WI38 (cell line): Measurements from ENCODE around the gene CSNK1D.

Experiments
- H3K4me3 ChIP-seq: 2 replicates; pipeline ENCODE4 v1.5.1; 2011; ENCODE audit warnings: low read depth, mild to moderate bottlenecking, control low read depth, low read length
- TF ChIP-seq, protein P1 (sequence below): IDR thresholded peaks from 2 replicates; pipeline ENCODE4 v1.5.1; 2012; ENCODE audit warnings: low read depth, mild to moderate bottlenecking, control low read depth, low read length

CSNK1D gene

DNA sequence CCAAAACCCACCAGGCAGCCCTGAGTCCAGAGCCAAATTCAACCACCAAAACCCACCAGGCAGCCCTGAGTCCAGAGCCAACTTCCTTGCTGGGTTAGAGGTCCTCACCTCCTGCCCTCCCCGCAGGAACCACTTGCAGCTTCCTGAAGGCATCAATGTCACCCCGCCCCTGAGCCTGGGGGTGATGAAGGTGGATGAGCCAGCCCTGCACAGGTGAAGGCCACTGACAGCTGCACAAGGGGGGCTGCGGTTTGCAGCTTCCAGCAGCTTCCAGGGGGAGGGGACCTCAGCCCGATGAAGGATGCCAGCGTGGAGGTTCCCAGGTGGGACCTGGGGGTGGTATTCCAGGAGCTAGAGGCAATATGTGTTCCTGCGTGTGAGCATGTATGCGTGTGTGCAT, 7.6 kb upstream of the CSNK1D start:
- TF ChIP-seq, protein P1, sequence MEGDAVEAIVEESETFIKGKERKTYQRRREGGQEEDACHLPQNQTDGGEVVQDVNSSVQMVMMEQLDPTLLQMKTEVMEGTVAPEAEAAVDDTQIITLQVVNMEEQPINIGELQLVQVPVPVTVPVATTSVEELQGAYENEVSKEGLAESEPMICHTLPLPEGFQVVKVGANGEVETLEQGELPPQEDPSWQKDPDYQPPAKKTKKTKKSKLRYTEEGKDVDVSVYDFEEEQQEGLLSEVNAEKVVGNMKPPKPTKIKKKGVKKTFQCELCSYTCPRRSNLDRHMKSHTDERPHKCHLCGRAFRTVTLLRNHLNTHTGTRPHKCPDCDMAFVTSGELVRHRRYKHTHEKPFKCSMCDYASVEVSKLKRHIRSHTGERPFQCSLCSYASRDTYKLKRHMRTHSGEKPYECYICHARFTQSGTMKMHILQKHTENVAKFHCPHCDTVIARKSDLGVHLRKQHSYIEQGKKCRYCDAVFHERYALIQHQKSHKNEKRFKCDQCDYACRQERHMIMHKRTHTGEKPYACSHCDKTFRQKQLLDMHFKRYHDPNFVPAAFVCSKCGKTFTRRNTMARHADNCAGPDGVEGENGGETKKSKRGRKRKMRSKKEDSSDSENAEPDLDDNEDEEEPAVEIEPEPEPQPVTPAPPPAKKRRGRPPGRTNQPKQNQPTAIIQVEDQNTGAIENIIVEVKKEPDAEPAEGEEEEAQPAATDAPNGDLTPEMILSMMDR: no peak
- no peak overlapping the region for H3K4me3 ChIP-seq

DNA sequence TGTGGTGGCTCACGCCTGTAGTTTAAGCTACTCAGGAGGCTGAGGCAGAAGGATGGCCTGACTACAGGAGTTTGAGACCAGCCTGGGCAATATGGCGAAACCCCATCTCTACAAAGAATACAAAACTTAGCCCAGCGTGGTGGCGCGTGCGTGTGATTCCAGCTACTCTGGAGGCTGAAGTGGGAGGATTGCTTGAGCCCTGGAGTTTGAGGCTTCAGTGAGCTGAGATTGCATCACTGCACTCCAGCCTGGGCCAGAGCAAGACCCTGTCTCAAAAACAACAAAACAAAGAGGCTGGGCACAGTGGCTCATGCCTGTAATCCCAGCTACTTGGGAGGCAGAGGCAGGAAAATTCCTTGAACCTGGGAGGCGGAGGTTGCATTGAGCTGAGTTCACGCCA, 7.0 kb upstream of the CSNK1D start:
- no peak overlapping the region for H3K4me3 ChIP-seq
- TF ChIP-seq, protein P1: no peak

DNA sequence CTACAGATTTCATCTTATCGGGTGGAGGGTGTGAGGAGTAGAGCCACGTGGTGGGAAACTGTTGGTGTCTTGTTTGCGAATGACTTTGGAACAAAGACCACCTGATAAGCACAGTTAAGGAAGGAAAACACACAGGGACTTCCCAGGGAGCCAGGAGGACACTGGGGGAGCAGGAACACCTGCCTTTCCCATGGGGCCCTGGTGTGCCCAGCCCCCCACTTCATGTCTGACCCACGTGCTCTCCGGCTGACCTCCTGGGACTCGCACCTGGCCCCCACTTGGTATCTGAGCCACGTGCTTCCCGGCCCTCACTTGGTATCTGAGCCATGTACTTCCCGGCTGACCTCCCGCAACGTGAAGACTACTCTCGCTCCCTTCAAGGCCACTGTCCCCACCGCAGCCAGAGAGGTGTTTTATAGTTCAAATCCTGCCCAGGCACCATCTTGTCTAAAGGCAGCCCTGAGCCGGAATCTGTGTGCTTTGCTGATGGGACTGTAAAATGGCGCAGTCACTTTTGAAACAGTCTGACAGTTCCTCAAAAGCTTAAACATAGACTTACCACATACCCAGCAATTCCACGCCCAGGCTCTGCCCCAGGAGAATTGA, 5.4 kb upstream of the CSNK1D start:
- no peak overlapping the region for H3K4me3 ChIP-seq
- TF ChIP-seq, protein P1: no peak

DNA sequence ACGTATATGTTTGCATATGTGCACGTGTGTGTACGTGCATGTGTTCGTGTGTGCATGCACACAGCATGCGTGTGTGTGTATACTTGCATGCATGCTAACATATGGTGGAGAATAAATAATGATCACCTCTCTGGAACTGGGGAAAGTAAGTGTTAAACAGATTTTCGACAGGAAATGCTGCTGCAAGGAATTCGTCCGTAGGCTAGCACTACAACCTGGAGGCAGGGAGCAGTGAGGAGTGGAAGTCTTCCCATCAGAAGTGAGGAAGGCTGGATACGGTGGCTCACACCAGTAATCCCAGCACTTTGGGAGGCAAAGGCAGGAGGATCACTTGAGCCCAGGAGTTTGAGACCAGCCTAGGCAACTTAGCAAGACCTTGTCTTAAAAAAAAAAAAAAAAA, 4.8 kb upstream of the CSNK1D start:
- TF ChIP-seq, protein P1: no peak
- no peak overlapping the region for H3K4me3 ChIP-seq

DNA sequence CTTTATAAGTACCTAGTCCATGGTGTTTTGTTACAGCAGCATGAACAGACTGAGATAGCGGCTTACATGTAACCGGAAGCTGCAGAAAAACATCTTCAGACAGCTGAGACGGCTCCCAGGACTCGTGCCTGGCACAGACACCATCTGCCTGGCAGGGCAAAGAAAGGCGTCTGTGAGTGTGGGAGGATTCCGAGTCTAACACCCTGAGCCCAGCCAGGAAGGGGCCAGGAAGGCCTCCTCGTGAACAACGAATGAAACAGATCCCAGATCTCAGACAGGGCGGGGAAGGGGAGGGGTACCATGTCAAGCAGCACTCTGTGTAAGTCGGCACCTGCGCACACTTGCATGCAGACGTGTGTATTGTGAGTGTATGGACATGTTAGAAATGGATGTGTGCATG, 4.4 kb upstream of the CSNK1D start:
- TF ChIP-seq, protein P1: no peak
- H3K4me3 ChIP-seq: no peak overlapping the region

DNA sequence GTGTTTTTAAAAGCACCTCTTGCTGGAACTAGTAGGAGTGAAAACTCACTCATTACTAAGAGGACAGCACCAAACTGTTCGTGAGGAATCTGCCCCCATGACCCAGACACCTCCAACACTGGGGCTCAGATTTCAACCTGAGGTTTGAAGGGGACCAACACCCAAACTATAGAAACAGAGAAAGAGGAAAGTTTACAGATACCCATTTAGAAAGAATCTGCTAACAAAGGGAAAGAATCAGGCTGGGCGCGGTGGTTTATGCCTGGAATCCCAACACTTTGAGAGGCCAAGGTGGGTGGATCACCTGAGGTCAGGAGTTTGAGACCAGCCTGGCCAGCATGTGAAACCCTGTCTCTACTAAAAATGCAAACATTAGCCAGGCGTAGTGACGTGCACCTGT, 3.4 kb upstream of the CSNK1D start:
- TF ChIP-seq, protein P1: no peak
- H3K4me3 ChIP-seq: no peak overlapping the region

DNA sequence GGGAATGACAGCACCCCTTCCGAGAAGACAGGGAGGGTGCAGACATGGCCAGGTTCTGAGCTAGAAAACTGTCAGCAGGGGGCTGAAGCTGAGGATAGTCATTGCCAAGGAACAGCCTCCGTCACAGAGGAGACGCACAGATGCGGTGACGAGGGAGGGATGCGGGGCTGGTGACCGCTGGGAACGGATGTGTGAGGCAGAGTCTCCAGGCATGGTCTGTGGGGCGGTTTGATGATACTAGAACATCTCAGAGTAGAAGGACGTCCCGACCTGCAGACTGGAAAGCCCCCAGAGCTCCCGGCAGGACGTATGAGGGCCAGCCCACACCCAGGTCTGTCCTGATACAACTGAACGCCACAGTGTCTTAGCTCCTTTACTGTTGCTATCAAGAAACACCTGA, 1.8 kb upstream of the CSNK1D start:
- no peak overlapping the region for H3K4me3 ChIP-seq
- TF ChIP-seq, protein P1: no peak
